DND-41 (cell line): ENCODE data around the gene CRIP3.

Experiments
- ATAC-seq: fragments of 200-7000 bp; cut with Tn5 transposase; 3 replicates; pipeline ENCODE4 v1.9.1; 2021; ENCODE audit warnings: low read depth; ENCODE audit not compliant: insufficient read depth
- DNase-seq: peaks from one replicate; pipeline ENCODE4 v3.0.0-alpha.2; 2020
- H2AFZ ChIP-seq: 2 replicates; pipeline ENCODE4 v1.6.0; 2012; ENCODE audit warnings: low read depth, low read length
- H3K27ac ChIP-seq: 2 replicates; pipeline ENCODE4 v1.5.1; 2012; ENCODE audit warnings: low read length, inconsistent platforms
- H3K27me3 ChIP-seq: fragments of 200-600 bp; sonication (generic); 2 replicates; pipeline ENCODE4 v1.6.0; 2012; ENCODE audit warnings: low read length, mild to moderate bottlenecking, inconsistent platforms; ENCODE audit not compliant: insufficient read depth, poor library complexity
- H3K36me3 ChIP-seq: 2 replicates; pipeline ENCODE4 v1.5.1; 2012; ENCODE audit warnings: low read length, inconsistent platforms; ENCODE audit not compliant: insufficient read depth
- H3K4me1 ChIP-seq: 2 replicates; pipeline ENCODE4 v1.5.1; 2012; ENCODE audit warnings: mild to moderate bottlenecking, low read length; ENCODE audit not compliant: insufficient read depth
- H3K4me2 ChIP-seq: 2 replicates; pipeline ENCODE4 v1.6.0; 2012; ENCODE audit warnings: mild to moderate bottlenecking, moderate library complexity, low read length, inconsistent platforms; ENCODE audit not compliant: insufficient read depth
- H3K4me3 ChIP-seq, 2 experiments: fragments of 200-600 bp in 1 of 2; shearing (Covaris generic) in 1 of 2; 2 replicates each; pipeline ENCODE4 v1.5.1; 2012 to 2016; ENCODE audit warnings: inconsistent platforms in 2 of 2, low read length in 2 of 2, mild to moderate bottlenecking in 2 of 2, low read depth in 1 of 2, moderate library complexity in 1 of 2
- H3K79me2 ChIP-seq: 2 replicates; pipeline ENCODE4 v1.6.0; 2012; ENCODE audit warnings: low read length, inconsistent platforms; ENCODE audit not compliant: insufficient read depth
- H3K9ac ChIP-seq: 2 replicates; pipeline ENCODE4 v1.6.0; 2012; ENCODE audit warnings: low read depth, mild to moderate bottlenecking, inconsistent platforms, low read length, moderate library complexity
- H3K9me3 ChIP-seq: 2 replicates; pipeline ENCODE4 v1.5.1; 2012; ENCODE audit warnings: low read length, moderate library complexity, mild to moderate bottlenecking, inconsistent platforms; ENCODE audit not compliant: insufficient read depth, severe bottlenecking
- H4K20me1 ChIP-seq: 2 replicates; pipeline ENCODE4 v1.6.0; 2012; ENCODE audit warnings: low read length; ENCODE audit not compliant: insufficient read depth
- EZH2 ChIP-seq: IDR thresholded peaks from 3 replicates; pipeline ENCODE4 v1.6.1; 2012; ENCODE audit warnings: borderline replicate concordance, low read depth, mild to moderate bottlenecking, moderate library complexity, low read length, inconsistent platforms; ENCODE audit not compliant: severe bottlenecking
- TF ChIP-seq, protein P1 (sequence below): IDR thresholded peaks from 2 replicates; pipeline ENCODE4 v1.5.1; 2012; ENCODE audit warnings: borderline replicate concordance, low read length, moderate library complexity, mild to moderate bottlenecking; ENCODE audit not compliant: poor library complexity, severe bottlenecking; ENCODE audit errors: extremely low read depth

The CRIP3 gene

DNA sequence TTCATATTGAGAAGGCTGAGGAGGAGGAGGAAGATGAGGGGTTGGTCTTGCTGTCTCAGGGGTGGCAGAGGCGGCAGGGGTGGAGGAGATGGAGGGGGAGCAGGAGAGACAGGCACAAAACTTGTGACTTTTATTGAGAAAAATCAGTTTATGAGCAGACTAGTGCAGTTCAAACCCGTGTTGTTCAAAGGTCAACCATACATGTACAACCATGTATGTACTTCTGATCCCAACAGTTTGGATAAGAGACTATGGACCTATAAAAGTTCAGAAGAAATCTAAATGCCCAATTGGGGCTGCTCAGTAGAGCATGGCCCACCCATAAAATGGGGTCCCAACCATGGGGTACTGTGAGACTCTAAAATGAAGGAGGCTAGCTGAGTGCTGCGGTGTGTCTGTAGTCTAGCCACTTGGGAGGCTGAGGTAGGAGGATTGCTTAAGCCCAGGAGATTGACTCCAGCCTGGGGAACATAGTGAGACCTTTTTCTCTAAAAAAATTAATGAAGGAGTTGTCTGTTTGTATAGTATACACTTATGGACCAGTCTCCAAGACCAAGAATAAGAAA is 18.2 kb downstream of the CRIP3 start:
- Histone ChIP-seq H3K27ac (no peak overlapping the region), H3K4me3 (no peak overlapping the region), H4K20me1 (no peaks in the 10 kb centered on the region), H2AFZ (no peak overlapping the region), H3K4me1 (no peaks in the 10 kb centered on the region), H3K9ac (no peak overlapping the region), H3K9me3 (no peaks in the 10 kb centered on the region), H3K79me2 (no peaks in the 10 kb centered on the region), H3K27me3 (no peaks in the 10 kb centered on the region), H3K4me2 (no peak overlapping the region), H3K36me3 (no peaks in the 10 kb centered on the region)
- ATAC-seq, result no peak
- no peak for TF ChIP-seq EZH2
- TF ChIP-seq, protein P1, sequence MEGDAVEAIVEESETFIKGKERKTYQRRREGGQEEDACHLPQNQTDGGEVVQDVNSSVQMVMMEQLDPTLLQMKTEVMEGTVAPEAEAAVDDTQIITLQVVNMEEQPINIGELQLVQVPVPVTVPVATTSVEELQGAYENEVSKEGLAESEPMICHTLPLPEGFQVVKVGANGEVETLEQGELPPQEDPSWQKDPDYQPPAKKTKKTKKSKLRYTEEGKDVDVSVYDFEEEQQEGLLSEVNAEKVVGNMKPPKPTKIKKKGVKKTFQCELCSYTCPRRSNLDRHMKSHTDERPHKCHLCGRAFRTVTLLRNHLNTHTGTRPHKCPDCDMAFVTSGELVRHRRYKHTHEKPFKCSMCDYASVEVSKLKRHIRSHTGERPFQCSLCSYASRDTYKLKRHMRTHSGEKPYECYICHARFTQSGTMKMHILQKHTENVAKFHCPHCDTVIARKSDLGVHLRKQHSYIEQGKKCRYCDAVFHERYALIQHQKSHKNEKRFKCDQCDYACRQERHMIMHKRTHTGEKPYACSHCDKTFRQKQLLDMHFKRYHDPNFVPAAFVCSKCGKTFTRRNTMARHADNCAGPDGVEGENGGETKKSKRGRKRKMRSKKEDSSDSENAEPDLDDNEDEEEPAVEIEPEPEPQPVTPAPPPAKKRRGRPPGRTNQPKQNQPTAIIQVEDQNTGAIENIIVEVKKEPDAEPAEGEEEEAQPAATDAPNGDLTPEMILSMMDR, result no peak
- no peak for DNase-seq

DNA sequence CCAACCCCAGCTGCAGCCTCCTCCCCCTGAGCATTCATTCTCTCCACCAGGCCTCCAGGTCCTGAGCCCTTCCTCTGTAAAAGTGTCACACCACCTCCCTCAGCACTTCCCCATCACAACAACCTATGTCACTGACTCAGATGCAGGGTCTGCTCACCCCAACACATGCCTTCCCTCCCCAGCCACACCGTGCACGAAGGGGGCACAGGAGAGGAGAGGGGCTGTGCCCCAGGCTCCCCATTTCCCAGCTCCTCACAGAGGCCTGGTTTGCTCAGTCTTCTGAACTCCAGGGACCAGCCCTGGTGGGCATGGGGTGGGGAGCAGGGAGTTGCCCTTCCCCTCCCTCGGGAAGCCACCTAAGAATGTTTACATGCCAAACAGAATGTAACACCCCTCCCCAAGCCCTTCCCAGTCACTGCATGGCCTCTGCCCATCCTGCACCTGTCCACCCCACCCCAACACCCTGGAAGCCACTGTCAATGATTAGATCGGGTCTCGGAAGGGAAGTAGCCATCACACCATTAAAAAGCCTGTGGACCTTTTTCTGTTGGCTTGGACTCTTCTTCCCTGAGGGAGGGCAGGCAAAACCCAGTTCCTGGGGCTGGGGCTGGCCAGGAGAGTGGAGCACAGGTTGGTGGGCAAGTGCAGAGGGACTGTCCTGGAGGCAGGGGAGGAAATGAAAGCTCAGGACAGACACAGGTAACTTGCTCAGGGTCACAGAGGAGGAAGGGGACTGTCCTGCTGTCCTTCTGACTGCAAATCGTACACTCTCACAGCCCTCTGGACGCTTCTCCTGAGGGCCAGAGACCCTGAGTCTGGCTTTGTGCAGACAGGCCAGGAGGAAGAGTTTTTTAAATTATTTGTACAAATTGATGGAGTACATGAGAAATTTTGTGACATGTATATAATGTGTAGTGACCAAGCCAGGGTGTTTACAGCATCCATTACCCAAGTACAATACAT is 20.6 kb downstream of the CRIP3 start:
- Histone ChIP-seq H3K36me3 (no peaks in the 10 kb centered on the region), H3K9me3 (no peaks in the 10 kb centered on the region), H3K4me2 (no peak overlapping the region), H3K4me1 (no peaks in the 10 kb centered on the region), H3K4me3 (no peak overlapping the region), H4K20me1 (no peaks in the 10 kb centered on the region), H3K9ac (no peak overlapping the region), H3K79me2 (no peaks in the 10 kb centered on the region), H3K27me3 (no peaks in the 10 kb centered on the region), H2AFZ (no peak overlapping the region), H3K27ac (no peak overlapping the region)
- DNase-seq (no peak), ATAC-seq (no peak)
- TF ChIP-seq, protein P1, result no peak
- no peak for TF ChIP-seq EZH2

DNA sequence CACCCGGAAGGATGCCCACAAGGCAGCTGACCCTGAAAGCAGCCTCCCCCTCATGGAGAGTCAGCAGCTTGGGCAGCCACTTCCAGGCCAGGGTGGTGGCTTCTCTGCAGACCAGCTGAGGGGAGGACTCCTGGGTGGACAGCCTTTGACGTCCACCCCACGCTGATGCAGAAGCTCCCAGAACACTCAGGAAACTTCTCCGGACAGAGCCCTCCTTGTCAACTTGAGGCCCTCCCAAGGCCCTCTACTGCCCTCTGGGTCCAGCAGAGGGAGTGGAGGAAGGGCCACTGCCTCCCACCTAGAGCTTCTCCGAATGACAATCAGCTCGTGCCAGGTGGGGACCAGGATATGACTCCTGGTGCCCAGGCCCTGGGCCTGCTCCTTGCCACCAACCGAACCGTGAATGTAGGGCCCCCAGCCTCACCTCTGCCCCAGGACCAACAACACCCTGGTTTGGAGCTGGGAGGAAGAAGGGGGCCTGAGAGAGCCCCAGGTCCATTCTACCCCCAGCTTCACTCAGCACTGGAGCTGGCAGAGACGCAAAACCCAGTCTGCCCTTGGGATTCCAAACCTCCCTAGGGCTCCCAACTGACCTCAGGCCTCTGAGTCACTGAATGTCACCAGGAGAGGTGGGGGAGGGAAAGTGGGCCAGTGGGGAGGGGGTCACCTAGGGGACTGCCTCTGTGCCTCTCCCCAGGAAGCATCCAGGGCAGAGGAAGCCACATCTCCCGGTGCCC is 21.5 kb downstream of the CRIP3 start:
- H3K27ac ChIP-seq, result no peak overlapping the region

More for the DNA sequence above, 21.5 kb downstream of the CRIP3 start:
- no peak overlapping the region for H3K4me3 ChIP-seq
- H4K20me1 ChIP-seq, result no peaks in the 10 kb centered on the region
- H3K36me3 ChIP-seq, result no peaks in the 10 kb centered on the region
- ATAC-seq (no peak), DNase-seq (no peak)
- no peak overlapping the region for H3K4me2 ChIP-seq
- no peaks in the 10 kb centered on the region for H3K79me2 ChIP-seq
- no peaks in the 10 kb centered on the region for H3K27me3 ChIP-seq
- TF ChIP-seq, protein P1, result peak; percentile 8
- no peak for TF ChIP-seq EZH2
- no peak overlapping the region for H2AFZ ChIP-seq
- H3K4me1 ChIP-seq, result no peaks in the 10 kb centered on the region
- H3K9me3 ChIP-seq, result no peaks in the 10 kb centered on the region
- H3K9ac ChIP-seq, result no peak overlapping the region
